GM10266 (cell line): ENCODE measurements around the gene ARMC3.

Experiments
- DNase-seq: peaks from one replicate; pipeline ENCODE4 v3.0.0; 2012; ENCODE audit errors: extremely low spot score
- CTCF ChIP-seq: IDR thresholded peaks from 2 replicates; pipeline ENCODE4 v1.5.1; 2012; ENCODE audit warnings: mild to moderate bottlenecking, low read depth; ENCODE audit not compliant: control insufficient read depth, insufficient read depth; ENCODE audit errors: missing control alignments

Gene ARMC3

GRCh38 chr10:22992621-22993020 lies 64.8 kb downstream of the ARMC3 start:
- no peak for DNase-seq
- no peak for TF ChIP-seq CTCF

- no peak for TF ChIP-seq CTCF
- DNase-seq, result no peak
Observed at GRCh38 chr10:22993314-22993713, 65.5 kb downstream of the ARMC3 start.

- DNase-seq, result no peak
- TF ChIP-seq CTCF, result no peak
Observed at GRCh38 chr10:22997096-22997495, 69.2 kb downstream of the ARMC3 start.

DNA sequence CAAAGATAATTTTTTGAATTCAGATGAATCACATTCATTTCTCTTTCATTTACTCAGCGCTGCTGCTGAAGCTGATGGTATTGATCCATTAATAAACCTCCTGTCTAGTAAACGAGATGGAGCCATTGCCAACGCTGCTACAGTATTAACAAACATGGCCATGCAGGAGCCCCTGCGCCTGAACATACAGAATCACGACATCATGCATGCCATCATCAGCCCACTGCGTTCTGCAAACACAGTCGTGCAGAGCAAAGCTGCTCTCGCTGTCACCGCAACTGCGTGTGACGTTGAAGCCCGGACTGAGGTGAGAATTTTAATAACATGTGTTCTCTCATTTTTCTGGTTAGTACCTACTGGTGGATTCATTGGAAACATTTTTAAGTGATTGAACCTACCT lies 70.2 kb downstream of the ARMC3 start:
- TF ChIP-seq CTCF, result no peak
- no peak for DNase-seq

DNA sequence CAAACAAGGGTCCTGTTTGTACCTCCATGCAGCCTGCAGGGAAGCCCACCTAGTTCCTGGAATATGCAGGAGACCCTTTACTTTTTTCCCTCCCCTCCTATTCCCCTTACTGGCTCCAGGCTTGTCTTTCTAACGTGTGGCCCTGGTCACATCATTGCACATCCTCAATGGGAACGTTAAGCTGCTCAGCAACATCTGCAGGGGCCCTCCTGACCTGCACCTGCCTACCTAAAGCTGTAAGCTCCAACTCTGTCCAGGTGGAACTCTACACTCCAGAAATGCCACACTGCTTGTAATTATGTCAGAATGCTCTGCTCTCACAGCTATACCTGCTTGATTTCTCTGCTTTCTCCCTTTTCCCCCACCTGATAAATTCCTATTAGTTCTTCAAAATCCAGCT lies 72.1 kb downstream of the ARMC3 start:
- DNase-seq, result no peak
- TF ChIP-seq CTCF, result no peak

DNA sequence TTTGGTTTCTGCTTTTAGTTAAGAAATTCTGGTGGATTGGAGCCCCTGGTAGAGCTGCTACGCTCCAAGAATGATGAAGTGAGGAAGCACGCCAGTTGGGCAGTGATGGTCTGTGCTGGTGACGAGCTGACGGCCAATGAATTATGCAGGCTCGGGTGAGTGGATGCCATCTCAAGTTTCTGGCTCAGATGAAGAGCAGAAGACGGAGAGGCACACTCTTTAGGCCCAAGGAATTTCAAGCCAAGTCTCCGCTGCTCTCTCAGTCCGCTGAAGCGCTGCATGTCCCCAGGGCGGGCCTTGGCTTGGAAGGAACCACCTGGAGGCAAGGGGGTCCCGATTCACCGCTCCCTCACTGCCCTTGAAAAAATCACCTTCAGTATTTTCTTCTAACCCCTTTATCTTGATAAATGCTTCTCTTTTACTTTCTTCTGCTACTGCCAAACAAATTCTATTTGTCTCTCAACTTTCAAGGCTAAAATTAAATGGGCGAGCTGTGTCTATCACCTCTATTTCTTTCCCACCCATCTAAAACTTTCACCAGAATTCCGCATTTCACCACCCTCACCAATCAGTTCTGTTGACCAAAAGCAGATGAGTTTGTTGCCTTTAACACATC lies 74.2 kb downstream of the ARMC3 start:
- no peak for TF ChIP-seq CTCF

DNA sequence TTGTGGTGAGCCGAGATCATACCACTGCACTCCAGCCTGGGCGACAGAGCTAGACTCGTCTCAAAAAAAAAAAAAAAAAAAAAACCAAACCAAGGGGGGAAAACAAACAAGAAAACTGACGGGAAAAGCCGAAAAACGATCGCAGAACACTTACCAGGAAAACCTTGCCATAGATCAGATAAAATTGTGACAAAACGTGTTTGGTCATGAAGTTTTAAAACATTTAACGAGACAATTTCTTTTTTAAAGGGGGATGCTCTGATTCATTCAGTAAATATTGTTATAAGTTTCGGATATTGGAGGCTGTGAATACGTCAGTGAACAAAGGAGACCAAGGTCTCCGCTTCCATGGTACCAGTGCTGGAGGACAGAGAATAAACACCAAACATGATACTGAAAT lies 77.3 kb downstream of the ARMC3 start:
- no peak for TF ChIP-seq CTCF
- DNase-seq, result no peak

More for the DNA sequence above, 74.2 kb downstream of the ARMC3 start:
- no peak for DNase-seq
